Neural progenitor cell (in vitro differentiated cells): ENCODE measurements around the gene FRAS1.

ENCODE experiments used
- EZH2phosphoT487 ChIP-seq: fragments of 200-600 bp; sonication (generic); IDR thresholded peaks from 2 replicates; pipeline ENCODE4 v1.6.1; 2017; ENCODE audit warnings: antibody characterized with exemption
- TF ChIP-seq, protein P1 (sequence below): fragments of 200-600 bp; sonication (generic); IDR thresholded peaks from 2 replicates; pipeline ENCODE4 v1.5.1; 2017; ENCODE audit warnings: antibody characterized with exemption, mild to moderate bottlenecking

DNA sequence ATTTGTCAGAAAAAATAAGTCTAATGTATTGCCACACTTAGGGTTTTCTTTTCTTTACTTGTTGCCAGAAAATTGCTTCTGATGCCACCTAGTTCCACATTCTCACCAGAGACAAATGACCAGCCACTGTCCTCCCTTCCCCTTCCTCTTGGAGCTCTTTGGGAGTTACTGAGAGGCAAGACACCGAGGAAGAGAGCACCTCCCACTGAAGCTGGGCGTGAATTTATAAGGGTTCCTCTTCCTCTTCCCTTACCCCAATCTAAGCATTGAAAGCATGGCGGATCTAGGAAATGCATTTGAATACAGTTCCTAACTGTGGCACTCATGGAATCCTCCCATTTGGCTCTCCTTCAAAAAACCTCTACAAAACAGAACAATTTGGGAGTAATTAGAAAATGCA is 524.5 kb downstream of the FRAS1 start:
- TF ChIP-seq, protein P1, sequence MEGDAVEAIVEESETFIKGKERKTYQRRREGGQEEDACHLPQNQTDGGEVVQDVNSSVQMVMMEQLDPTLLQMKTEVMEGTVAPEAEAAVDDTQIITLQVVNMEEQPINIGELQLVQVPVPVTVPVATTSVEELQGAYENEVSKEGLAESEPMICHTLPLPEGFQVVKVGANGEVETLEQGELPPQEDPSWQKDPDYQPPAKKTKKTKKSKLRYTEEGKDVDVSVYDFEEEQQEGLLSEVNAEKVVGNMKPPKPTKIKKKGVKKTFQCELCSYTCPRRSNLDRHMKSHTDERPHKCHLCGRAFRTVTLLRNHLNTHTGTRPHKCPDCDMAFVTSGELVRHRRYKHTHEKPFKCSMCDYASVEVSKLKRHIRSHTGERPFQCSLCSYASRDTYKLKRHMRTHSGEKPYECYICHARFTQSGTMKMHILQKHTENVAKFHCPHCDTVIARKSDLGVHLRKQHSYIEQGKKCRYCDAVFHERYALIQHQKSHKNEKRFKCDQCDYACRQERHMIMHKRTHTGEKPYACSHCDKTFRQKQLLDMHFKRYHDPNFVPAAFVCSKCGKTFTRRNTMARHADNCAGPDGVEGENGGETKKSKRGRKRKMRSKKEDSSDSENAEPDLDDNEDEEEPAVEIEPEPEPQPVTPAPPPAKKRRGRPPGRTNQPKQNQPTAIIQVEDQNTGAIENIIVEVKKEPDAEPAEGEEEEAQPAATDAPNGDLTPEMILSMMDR: no peak
- TF ChIP-seq EZH2phosphoT487: no peak
